K562 (cell line): Measurements from ENCODE around the gene NFATC1.

Experiments
- CBFB ChIP-seq: sonication (generic); formaldehyde crosslinking; IDR thresholded peaks from 2 replicates; pipeline ENCODE4 v1.4.0; 2020; ENCODE audit warnings: mild to moderate bottlenecking, missing genetic modification reagents
- NR1H2 ChIP-seq: sonication (generic); formaldehyde crosslinking; IDR thresholded peaks from 2 replicates; pipeline ENCODE4 v1.4.0; 2020; ENCODE audit warnings: mild to moderate bottlenecking, missing genetic modification reagents
- RNF2 ChIP-seq: sonication (generic); IDR thresholded peaks from 2 replicates; pipeline ENCODE4 v1.6.1; 2016
- ZBTB7A ChIP-seq: IDR thresholded peaks from 2 replicates; pipeline ENCODE4 v1.6.1; 2011; ENCODE audit warnings: low read depth, mild to moderate bottlenecking, low read length, moderate library complexity, borderline replicate concordance; ENCODE audit not compliant: control insufficient read depth
- ZEB2 ChIP-seq: fragments of 450-650 bp; IDR thresholded peaks from 2 replicates; pipeline ENCODE4 v1.6.1; 2016

DNA sequence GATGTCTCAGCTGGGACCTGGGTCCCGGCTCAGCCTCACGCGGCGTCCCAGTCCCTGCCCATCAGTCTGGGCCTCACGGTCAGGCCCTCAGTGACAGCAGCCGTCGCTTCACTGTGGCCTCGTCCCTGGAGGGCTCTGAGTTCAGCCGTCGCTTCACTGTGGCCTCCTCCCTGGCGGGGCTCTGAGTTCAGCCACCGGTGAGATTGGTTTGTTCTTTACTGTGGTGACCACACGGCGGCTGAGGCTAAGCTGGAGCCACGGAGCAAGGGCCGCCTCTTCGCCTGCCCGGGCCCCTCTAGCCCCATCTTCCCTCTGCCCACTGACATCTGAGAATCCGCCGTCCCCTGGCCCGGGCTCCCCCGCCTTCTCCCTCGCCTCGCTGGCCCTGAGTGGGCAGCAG is 51.2 kb downstream of the NFATC1 start:
- TF ChIP-seq NR1H2 (CRISPR knock-in tag) (no peak), ZBTB7A (no peak), ZEB2 (no peak), CBFB (CRISPR knock-in tag) (no peak), RNF2 (no peak)
